GM23338 (cell line): ENCODE measurements around the gene GLRA2. TPM values are rescaled to one million over a fixed set of nuclear protein-coding genes. Genes with fewer than 3 reads are reported as not detected.

Experiments
- ATAC-seq: fragments of 200-7000 bp; cut with Tn5 transposase; 3 replicates; pipeline ENCODE4 v1.9.1; 2020
- DNase-seq: peaks from one replicate; pipeline ENCODE4 v3.0.0-alpha.2; 2015; ENCODE audit warnings: low spot score
- H2AFZ ChIP-seq: fragments of 200-600 bp; sonication (generic); 2 replicates; pipeline ENCODE4 v1.8.0; 2016; ENCODE audit warnings: antibody characterized with exemption, mild to moderate bottlenecking, moderate library complexity
- H3F3A ChIP-seq: fragments of 200-600 bp; sonication (generic); replicated peaks from 2 replicates; pipeline ENCODE4 v1.8.0; 2017; ENCODE audit warnings: antibody characterized with exemption, mixed run types, low read depth
- H3K27ac ChIP-seq: fragments of 200-600 bp; sonication (generic); 2 replicates; pipeline ENCODE4 v1.6.1; 2016; ENCODE audit warnings: low read depth
- H3K27me3 ChIP-seq: fragments of 200-600 bp; sonication (generic); 2 replicates; pipeline ENCODE4 v1.8.0; 2016; ENCODE audit warnings: mild to moderate bottlenecking, mixed run types, moderate library complexity; ENCODE audit not compliant: insufficient read depth
- H3K36me3 ChIP-seq: fragments of 200-600 bp; sonication (generic); 2 replicates; pipeline ENCODE4 v1.8.0; 2016; ENCODE audit warnings: mild to moderate bottlenecking; ENCODE audit not compliant: insufficient read depth
- H3K4me1 ChIP-seq: fragments of 200-600 bp; sonication (generic); 2 replicates; pipeline ENCODE4 v1.8.0; 2016; ENCODE audit warnings: mild to moderate bottlenecking, moderate library complexity; ENCODE audit not compliant: insufficient read depth
- H3K4me2 ChIP-seq: fragments of 200-600 bp; sonication (generic); 2 replicates; pipeline ENCODE4 v1.7.1; 2017; ENCODE audit warnings: mixed run types
- H3K4me3 ChIP-seq: fragments of 200-600 bp; sonication (generic); 2 replicates; pipeline ENCODE4 v1.6.1; 2016; ENCODE audit warnings: mixed run types
- H3K79me2 ChIP-seq: fragments of 200-600 bp; sonication (generic); replicated peaks from 2 replicates; pipeline ENCODE4 v1.8.0; 2017; ENCODE audit warnings: mild to moderate bottlenecking; ENCODE audit not compliant: insufficient read depth
- H3K9me2 ChIP-seq: fragments of 200-600 bp; sonication (generic); 2 replicates; pipeline ENCODE4 v1.8.0; 2017; ENCODE audit not compliant: insufficient read depth
- H4K20me1 ChIP-seq: fragments of 200-600 bp; sonication (generic); replicated peaks from 2 replicates; pipeline ENCODE4 v1.8.0; 2017; ENCODE audit warnings: mild to moderate bottlenecking; ENCODE audit not compliant: insufficient read depth
- H3K27ac Mint-ChIP-seq: 2 replicates; pipeline ENCODE4 v1.8.0; 2020; ENCODE audit warnings: inconsistent platforms, mild to moderate bottlenecking, moderate library complexity, mixed read lengths
- H3K27me3 Mint-ChIP-seq: 3 replicates; pipeline ENCODE4 v1.8.0; 2022; ENCODE audit warnings: low read depth, mild to moderate bottlenecking, moderate library complexity, mixed read lengths, inconsistent platforms; ENCODE audit not compliant: insufficient read depth, poor library complexity
- H3K36me3 Mint-ChIP-seq: 3 replicates; pipeline ENCODE4 v1.8.0; 2021; ENCODE audit warnings: low read depth, mild to moderate bottlenecking, inconsistent platforms, moderate library complexity, mixed read lengths
- H3K4me1 Mint-ChIP-seq: 3 replicates; pipeline ENCODE4 v1.8.0; 2020; ENCODE audit warnings: mild to moderate bottlenecking, inconsistent platforms, mixed read lengths
- H3K4me3 Mint-ChIP-seq: 3 replicates; pipeline ENCODE4 v1.8.0; 2021; ENCODE audit warnings: moderate library complexity, mild to moderate bottlenecking, inconsistent platforms, mixed read lengths
- H3K9me3 Mint-ChIP-seq: 3 replicates; pipeline ENCODE4 v1.8.0; 2020; ENCODE audit warnings: moderate library complexity, mild to moderate bottlenecking, inconsistent platforms, mixed read lengths
- CREB1 ChIP-seq: fragments of 250-450 bp; sonication (Bioruptor Pico); IDR thresholded peaks from 2 replicates; pipeline ENCODE4 v1.5.0; 2020; ENCODE audit warnings: low read depth, mild to moderate bottlenecking, moderate library complexity
- CTCF ChIP-seq, 2 experiments: fragments of 200-600 bp in 1 of 2; sonication (generic) in 1 of 2; conservative IDR thresholded peaks; 2 replicates each; pipeline versions ENCODE4 v1.5.1 to v1.6.1; 2016 to 2017; ENCODE audit warnings: antibody characterized with exemption in 2 of 2, low read depth in 2 of 2, mild to moderate bottlenecking in 2 of 2, moderate library complexity in 1 of 2
- ETS1 ChIP-seq: IDR thresholded peaks from 2 replicates; pipeline ENCODE4 v1.6.1; 2016; ENCODE audit warnings: antibody characterized with exemption
- EZH2 ChIP-seq: fragments of 200-600 bp; sonication (generic); IDR thresholded peaks from one replicate; pipeline ENCODE4 v1.8.0; 2017; ENCODE audit warnings: antibody characterized with exemption, mild to moderate bottlenecking, low read depth; ENCODE audit not compliant: unreplicated experiment
- JUNB ChIP-seq: IDR thresholded peaks from one replicate; pipeline ENCODE4 v1.6.1; 2016; ENCODE audit warnings: antibody characterized with exemption; ENCODE audit not compliant: unreplicated experiment
- NANOG ChIP-seq: IDR thresholded peaks from 2 replicates; pipeline ENCODE4 v1.6.1; 2016; ENCODE audit warnings: antibody characterized with exemption, borderline replicate concordance
- POLR2AphosphoS5 ChIP-seq: IDR thresholded peaks from 2 replicates; pipeline ENCODE4 v1.6.1; 2016; ENCODE audit warnings: antibody characterized with exemption, low read depth
- REST ChIP-seq: IDR thresholded peaks from one replicate; pipeline ENCODE4 v1.6.1; 2018; ENCODE audit warnings: antibody characterized with exemption; ENCODE audit not compliant: unreplicated experiment
- STAT1 ChIP-seq: IDR thresholded peaks from one replicate; pipeline ENCODE4 v1.6.1; 2016; ENCODE audit warnings: antibody characterized with exemption; ENCODE audit not compliant: unreplicated experiment
- ZNF331 ChIP-seq: fragments of 250-450 bp; sonication (Bioruptor Pico); IDR thresholded peaks from 2 replicates; pipeline ENCODE4 v1.5.0; 2020; ENCODE audit warnings: low read depth, mild to moderate bottlenecking, moderate library complexity
- ZNF462 ChIP-seq: fragments of 250-450 bp; sonication (Bioruptor Pico); IDR thresholded peaks from 2 replicates; pipeline ENCODE4 v1.5.0; 2020; ENCODE audit warnings: mild to moderate bottlenecking, moderate library complexity
- polyA plus RNA-seq: library from polyadenylated mRNA; unstranded; fragments of >200 nt; fragmentation: Nextera tagmentation; extraction: Ambion mirVana; gene quantifications from 2 replicates; pipeline ENCODE4 v1.2.1, GENCODE V29; 2016
- total RNA-seq: library from RNA; depleted of rRNA; stranded (reverse); fragments of >200 nt; shearing (Covaris generic); gene quantifications from 2 replicates; pipeline ENCODE4 v1.2.3, GENCODE V29; 2014

Gene GLRA2
- total and polyA plus RNA-seq, 2 experiments from 2014 or later = not detected

- TF ChIP-seq ETS1 (no peak), ZNF331 (CRISPR knock-in tag) (no peak), CREB1 (CRISPR knock-in tag) (no peak), EZH2 (no peak), CTCF (conservative IDR thresholded peaks at IDR 0.05; ENCODE audit: low read depth in 2 of 2) (no peak), NANOG (no peak)
Measured at GRCh38 chrX:14501327-14501726, 28.0 kb upstream of the GLRA2 start (continued).

- H3K27me3 Mint-ChIP-seq = no peaks in the 10 kb centered on the region
- H3K79me2 ChIP-seq = no peaks in the 10 kb centered on the region
- H3K27me3 ChIP-seq = no peaks in the 10 kb centered on the region
- no peaks in the 10 kb centered on the region for H4K20me1 ChIP-seq
- no peak overlapping the region for H3K27ac Mint-ChIP-seq
- H3K9me2 ChIP-seq = no peaks in the 10 kb centered on the region
- H3K4me3 ChIP-seq = no peak overlapping the region
- no peak for ATAC-seq
- no peak overlapping the region for H3K4me2 ChIP-seq
- H3K9me3 Mint-ChIP-seq = no peaks in the 10 kb centered on the region
- no peaks in the 10 kb centered on the region for H3K36me3 Mint-ChIP-seq
- no peak for DNase-seq
- H3K4me3 Mint-ChIP-seq = no peak overlapping the region
- no peaks in the 10 kb centered on the region for H3K4me1 ChIP-seq
- H3K4me1 Mint-ChIP-seq = no peaks in the 10 kb centered on the region
- no peak overlapping the region for H2AFZ ChIP-seq
- no peak overlapping the region for H3K27ac ChIP-seq
- H3K36me3 ChIP-seq = no peaks in the 10 kb centered on the region
- H3F3A ChIP-seq = no peaks in the 10 kb centered on the region
- TF ChIP-seq ZNF462 (CRISPR knock-in tag) (no peak), EZH2 (no peak), POLR2AphosphoS5 (no peak), JUNB (no peak), STAT1 (no peak), NANOG (no peak), REST (no peak)
Measured at GRCh38 chrX:14504960-14505538, 24.3 kb upstream of the GLRA2 start.
